Measurements from ENCODE around the gene GADD45B. TPM values are rescaled to one million over a fixed set of nuclear protein-coding genes. Genes with fewer than 3 reads are reported as not detected.
"Not testable (repeated sequence)": the region's sequence is repeated elsewhere in the genome, so short reads cannot be mapped to it uniquely, and the experiment has no call there.

GADD45B gene
- total RNA-seq, 1 experiment from 2014 or later = 37.9 TPM

DNA sequence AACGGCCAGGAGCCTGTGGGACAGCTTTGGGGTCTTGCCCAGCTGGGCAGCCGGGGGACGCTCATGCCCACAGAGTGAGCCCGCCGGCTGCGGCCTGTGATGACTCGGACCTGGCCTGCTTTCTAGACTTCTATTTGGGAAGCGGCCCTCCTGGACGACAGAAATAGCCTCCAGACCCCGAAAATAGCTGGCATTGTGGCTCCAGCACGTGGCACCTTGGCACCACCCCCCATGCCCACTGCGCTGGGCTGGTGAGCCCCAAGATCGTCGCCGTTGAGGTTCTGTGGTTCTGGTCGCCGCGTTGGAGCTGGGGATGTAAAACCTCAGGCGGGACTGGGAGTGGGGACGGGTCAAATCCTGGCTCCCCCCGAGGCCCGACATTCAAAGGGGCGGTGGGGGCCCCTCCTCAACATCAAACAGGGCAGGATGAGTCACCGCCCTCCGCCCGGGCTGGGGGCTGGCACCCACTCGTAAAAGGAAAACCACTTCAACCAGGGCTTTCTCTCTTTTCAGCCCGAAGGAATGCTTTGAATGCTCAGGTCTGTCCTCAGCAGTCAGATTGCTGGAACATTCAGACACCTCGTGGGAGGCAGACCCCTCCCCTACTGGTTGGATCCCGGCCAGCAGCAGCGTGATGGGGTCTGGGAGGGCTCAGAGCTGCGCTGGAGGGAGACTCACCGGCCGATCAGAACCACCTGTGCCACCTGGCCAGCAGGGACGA, 42.1 kb downstream of the GADD45B start:
- no peaks in the 10 kb centered on the region for H3K36me3 ChIP-seq (ENCODE audit: control insufficient read depth in 1 of 2, insufficient read depth in 2 of 2, low read length in 2 of 2)
- no peaks in the 10 kb centered on the region for H3K27me3 ChIP-seq (ENCODE audit: insufficient read depth, low read length)
- ChIA-PET CTCF (interaction anchor here (1.0 kb wide), 1 partner anchor 61 kb away, joined by 3 read pairs; no protein-coding TSS in a partner anchor), RAD21 (ENCODE audit: low non-redundant PET in 1 of 2, low total read pairs in 2 of 2, uncharacterized antibody in 2 of 2, unreplicated experiment in 2 of 2) (interaction anchor here in 1 of 2 experiments (0.5 kb wide), 1 partner anchor 8 kb away, joined by 4 read pairs; no protein-coding TSS in a partner anchor), POLR2A (interaction anchor here (0.5 to 1.3 kb wide), 3 partner anchors 8 to 42 kb away, joined by 3 to 9 read pairs (median 3); partner anchors contain the start of gene GADD45B)
- BruUV-seq (replicated peaks) = no TSS peak
- H3K4me3 ChIP-seq (replicated peaks in 1 of 2; ENCODE audit: low read depth in 1 of 2, low read length in 2 of 2) = peak overlapping the region; percentile 6 to 23; a peak in 2 of 4 replicates
- DNase-seq (ENCODE audit: low read depth, low spot score) (no peak), ATAC-seq (peak; percentile 71)
- no peaks in the 10 kb centered on the region for H3K79me2 ChIP-seq (ENCODE audit: insufficient read depth, low read length)
- H3K4me2 ChIP-seq (ENCODE audit: low read length) = peak overlapping the region; percentile 85
- H3K27ac ChIP-seq (ENCODE audit: low read depth, low read length) = peak overlapping the region; percentile 40
- TF ChIP-seq, protein P1, sequence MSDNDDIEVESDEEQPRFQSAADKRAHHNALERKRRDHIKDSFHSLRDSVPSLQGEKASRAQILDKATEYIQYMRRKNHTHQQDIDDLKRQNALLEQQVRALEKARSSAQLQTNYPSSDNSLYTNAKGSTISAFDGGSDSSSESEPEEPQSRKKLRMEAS (IDR thresholded peaks at IDR 0.05) = peak; percentile 77; the same call in 1 of the 2 replicates
- TF ChIP-seq TCF7L2 (IDR thresholded peaks at IDR 0.05; ENCODE audit: borderline replicate concordance, extremely low read depth, insufficient read depth, insufficient read length) = peak; percentile 83
- 0 out of 2 replicates have a peak, but pooled peaks have one; percentile 31 for TF ChIP-seq CBX3 (IDR thresholded peaks at IDR 0.05; ENCODE audit: low read depth)
- TF ChIP-seq POLR2A (IDR thresholded peaks at IDR 0.05; ENCODE audit: borderline replicate concordance, extremely low read depth, insufficient read depth, insufficient read length) = no peak
- H4K20me1 ChIP-seq (ENCODE audit: insufficient read depth) = no peaks in the 10 kb centered on the region
- peaks cover 27 to 54% of the 10 kb centered on the region in 2 experiments for H3K4me1 ChIP-seq (ENCODE audit: control insufficient read depth in 1 of 2, insufficient read depth in 2 of 2, low read length in 2 of 2)
- H3K9me2 ChIP-seq (ENCODE audit: insufficient read depth) = no peaks in the 10 kb centered on the region
- H2AFZ ChIP-seq (ENCODE audit: low read depth, low read length, poor library complexity, severe bottlenecking) = peak overlapping the region; percentile 29
- H3K9me3 ChIP-seq (ENCODE audit: control insufficient read depth in 1 of 2, insufficient read depth in 1 of 2, low read depth in 1 of 2, low read length in 2 of 2) = no peaks in the 10 kb centered on the region
- intact Hi-C loops (cut with micrococcal nuclease) = no loop called here
- H3K9ac ChIP-seq (ENCODE audit: low read length) = peak overlapping the region; percentile 50

DNA sequence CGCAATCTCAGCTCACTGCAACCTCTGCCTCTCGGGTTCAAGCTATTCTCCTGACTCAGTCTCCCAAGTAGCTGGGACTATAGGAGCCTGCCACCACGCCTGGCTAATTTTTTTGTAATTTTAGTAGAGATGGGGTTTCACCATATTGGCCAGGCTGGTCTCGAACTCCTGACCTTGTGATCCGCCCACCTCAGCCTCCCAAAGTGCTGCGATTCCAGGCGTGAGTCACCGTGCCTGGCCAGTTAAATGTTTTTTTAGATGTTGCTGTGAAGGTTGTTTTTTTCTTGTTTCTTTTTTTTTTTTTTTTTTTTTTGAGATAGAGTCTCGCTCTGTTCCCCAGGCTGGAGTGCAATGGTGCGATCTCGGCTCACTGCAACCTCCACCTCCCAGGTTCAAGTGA, 42.9 kb downstream of the GADD45B start:
- ATAC-seq; H4K20me1 ChIP-seq (ENCODE audit: insufficient read depth); BruUV-seq (replicated peaks); H2AFZ ChIP-seq (ENCODE audit: low read depth, low read length, poor library complexity, severe bottlenecking); H3K9me3 ChIP-seq (ENCODE audit: control insufficient read depth in 1 of 2, insufficient read depth in 1 of 2, low read depth in 1 of 2, low read length in 2 of 2); RAD21 ChIA-PET (ENCODE audit: low non-redundant PET in 1 of 2, low total read pairs in 2 of 2, uncharacterized antibody in 2 of 2, unreplicated experiment in 2 of 2); intact Hi-C loops (cut with micrococcal nuclease); H3K79me2 ChIP-seq (ENCODE audit: insufficient read depth, low read length); H3K27me3 ChIP-seq (ENCODE audit: insufficient read depth, low read length); H3K4me3 ChIP-seq (replicated peaks in 1 of 2; ENCODE audit: low read depth in 1 of 2, low read length in 2 of 2); H3K9me2 ChIP-seq (ENCODE audit: insufficient read depth); H3K36me3 ChIP-seq (ENCODE audit: control insufficient read depth in 1 of 2, insufficient read depth in 2 of 2, low read length in 2 of 2); DNase-seq (ENCODE audit: low read depth, low spot score): not testable (repeated sequence)
- H3K27ac ChIP-seq (ENCODE audit: low read depth, low read length) = 0 out of 2 replicates have a peak overlapping the region, but pooled peaks have one; percentile 40
- peak overlapping the region; percentile 85 for H3K4me2 ChIP-seq (ENCODE audit: low read length)
- TF ChIP-seq EGR1 (IDR thresholded peaks at IDR 0.05; ENCODE audit: low read depth) = peak; percentile 68
- ChIA-PET CTCF (interaction anchor here (0.7 kb wide), 1 partner anchor 9 kb away, joined by 5 read pairs; no protein-coding TSS in a partner anchor), POLR2A (interaction anchor here (1.3 kb wide), 1 partner anchor 43 kb away, joined by 9 read pairs; the partner anchor contains the start of gene GADD45B)
- peaks cover 35 to 55% of the 10 kb centered on the region in 2 experiments for H3K4me1 ChIP-seq (ENCODE audit: control insufficient read depth in 1 of 2, insufficient read depth in 2 of 2, low read length in 2 of 2)
- peak overlapping the region; percentile 50 for H3K9ac ChIP-seq (ENCODE audit: low read length)

Data from HCT116 (cell line).